ENCODE results near the gene PRDM13.
A peak's percentile ranks its signal among the peaks of the same experiment; 100 is the strongest.
"Not testable (repeated sequence)": the region's sequence is repeated elsewhere in the genome, so short reads cannot be mapped to it uniquely, and the experiment has no call there.

Gene PRDM13

DNA sequence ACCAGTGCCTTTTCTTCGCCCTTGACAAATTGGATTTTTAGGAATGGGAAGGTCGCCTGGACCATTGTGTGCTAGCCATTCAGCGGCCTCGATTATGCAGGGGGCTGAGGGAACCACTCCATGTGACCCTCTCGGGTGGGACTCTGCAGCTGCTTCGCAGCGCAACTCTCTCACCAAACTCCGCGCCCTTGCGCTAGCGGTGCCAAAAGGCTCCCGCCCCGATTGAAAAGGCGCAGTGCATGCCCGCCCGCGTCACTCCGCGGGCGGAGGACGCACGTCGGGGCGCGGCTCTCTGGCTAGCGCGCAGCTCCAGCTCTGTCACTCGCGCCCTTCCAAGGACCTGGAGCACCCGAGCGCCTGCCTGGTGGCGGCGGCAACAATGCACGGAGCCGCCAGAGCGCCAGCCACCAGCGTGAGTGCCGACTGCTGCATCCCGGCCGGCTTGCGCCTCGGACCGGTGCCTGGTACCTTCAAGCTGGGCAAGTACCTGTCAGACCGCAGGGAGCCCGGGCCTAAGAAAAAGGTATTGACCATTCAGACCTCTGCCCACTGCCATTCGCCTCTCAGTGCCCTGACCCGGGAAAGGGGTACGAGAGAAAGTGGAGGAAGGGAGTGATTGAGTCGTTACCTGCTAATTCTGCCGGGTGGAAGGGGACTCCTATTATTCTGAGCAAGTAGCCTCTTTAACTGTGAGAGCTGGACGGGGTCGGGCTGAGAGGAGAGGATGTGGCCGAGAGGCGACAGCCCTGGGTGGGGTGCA, at the start of gene PRDM13:
TSS of gene PRDM13 (plus strand) at position 178 of the 760 bp plus-strand sequence. CDS start at position 380, 202 bp downstream.
- DNase-seq = no peak

DNA sequence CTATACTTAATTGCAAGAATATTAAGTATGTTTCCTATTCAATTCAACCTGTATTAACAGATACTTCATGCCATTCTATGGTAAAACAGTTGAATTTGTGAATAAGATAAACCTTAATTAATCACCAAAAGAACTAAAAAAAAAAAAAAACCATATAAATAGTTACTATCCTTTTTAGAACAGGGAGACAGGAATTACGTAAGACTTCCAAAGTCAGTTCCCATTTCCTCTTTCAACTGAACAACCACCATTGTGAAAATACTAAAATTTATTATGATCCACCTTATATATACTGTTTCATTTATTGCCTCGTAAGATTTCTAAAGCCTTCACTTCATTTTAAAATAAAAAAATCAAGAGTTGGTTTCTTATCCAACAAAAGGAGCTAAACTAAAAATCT, 47.6 kb upstream of the PRDM13 start:
- DNase-seq = no peak

DNA sequence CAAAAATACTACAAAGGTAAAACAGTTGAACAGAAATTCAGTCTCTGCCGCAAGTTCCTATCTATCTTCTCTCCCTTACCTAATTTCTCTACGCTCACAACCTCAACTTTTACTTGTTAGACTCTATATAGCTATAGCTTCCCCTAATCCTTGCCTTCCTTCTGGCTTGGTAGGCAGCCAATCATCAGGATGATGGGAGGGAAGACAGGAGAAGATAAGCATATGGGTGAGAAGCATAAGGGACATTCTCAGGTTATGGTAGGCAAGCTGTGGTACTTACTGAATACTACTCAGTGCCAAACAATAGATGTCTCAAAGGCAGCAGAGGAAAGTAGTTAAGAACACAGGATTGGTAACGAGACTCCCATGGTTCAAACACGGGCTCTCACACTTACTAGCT, 46.0 kb upstream of the PRDM13 start:
- DNase-seq = no peak

DNA sequence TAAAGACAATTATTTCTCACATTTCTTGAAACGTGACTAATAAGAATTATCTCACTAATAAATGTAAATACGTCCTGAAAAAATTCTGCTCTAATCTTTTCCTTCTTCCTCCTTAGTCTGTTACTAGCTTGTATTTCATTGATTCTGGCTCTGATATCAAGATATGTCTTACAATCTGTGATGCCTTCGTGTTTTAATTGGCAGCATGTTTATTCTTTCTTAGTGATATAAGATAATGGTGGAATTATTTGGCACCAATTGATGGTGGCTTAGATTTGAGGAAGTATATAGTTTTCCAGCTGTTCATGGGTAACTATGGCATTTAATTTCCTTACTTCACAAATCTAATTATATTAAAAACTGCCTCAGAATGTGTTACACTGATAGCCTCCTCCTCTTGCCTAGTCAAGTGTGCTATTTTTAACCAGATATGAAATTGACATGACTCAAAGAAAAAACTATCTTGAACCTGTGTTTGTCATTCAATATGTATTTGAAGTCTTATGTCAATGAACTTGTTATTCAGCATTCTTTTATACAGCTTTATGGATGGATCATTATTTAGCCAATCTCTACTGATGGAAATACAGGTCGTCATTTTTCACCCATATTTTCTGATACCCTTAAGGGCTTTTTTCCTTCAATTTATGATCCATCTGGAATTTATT, 43.4 kb upstream of the PRDM13 start:
- DNase-seq = no peak

DNA sequence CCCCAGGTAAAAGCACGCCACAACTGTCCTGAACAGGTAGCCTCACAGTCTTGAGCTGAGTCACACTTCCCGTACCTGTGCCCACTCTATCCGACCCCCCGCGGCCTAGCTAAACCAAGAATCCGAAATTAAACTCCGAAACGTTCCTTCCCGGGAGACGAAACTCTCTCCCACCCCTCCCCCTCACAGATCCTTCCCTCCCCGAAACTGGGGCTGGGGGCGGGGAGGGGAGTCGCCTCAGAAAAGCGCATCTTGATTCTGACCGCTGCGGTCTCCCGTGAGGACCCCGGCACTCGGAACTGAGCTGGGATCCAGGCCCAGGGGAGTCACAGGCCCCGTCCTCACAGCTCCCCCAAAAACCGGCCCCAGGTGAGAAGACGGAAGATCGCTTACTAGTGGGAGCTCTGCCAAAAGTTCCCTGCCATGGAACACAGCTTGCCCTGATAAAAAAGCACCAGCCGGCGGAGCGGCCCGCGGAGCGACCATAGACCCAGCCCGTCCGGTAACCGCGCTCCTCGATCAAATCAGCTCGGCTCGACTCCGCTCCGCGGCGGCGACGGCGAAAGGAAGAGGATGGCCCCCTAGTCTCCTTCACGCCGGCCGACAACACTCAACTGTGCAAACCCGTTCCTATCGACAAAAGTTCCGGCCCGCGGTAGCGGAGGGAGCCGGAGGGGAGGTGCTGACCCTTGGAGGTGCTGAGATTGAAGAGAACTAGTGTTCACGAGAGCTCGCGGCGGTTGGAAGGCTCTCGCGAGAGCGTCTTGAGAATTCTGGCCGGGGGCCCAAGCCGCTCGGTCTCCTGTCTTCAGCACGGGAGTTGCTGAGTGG, 38.3 kb upstream of the PRDM13 start, which contains the start of gene CCNC:
TSS of gene CCNC (minus strand) at position 558 of the 831 bp plus-strand sequence. CDS start at position 425, 133 bp downstream.
- DNase-seq = peak; percentile 95

DNA sequence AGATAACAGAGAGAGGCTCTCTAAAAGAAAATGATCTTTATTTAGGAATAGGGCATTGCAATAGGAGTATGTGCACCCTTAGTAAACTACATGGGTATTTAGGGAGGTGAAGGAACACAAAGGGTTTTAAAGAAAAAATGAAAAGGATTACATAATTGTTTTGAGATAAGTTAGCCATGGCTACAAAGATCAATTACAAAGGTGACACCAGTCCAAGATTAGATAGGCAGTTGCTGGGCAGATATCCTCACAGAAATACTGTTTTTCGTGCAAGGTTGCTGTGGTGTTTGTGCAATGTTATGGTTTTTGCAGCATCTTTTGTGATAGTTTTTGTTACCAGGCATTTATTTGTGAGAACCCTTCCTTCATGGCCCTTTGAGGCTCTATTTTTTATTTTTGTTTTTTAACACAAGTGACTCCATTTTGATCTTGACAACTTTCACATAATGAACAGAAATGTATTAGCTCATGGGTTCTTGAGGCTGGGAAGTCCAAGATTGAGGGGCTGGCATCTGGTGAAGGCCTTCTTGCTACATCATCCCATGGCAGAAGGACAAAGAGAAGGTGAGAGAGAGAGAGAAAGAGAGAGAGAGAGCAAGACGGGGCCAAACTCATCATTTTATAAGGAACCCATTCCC, 32.5 kb upstream of the PRDM13 start:
- DNase-seq = no peak

DNA sequence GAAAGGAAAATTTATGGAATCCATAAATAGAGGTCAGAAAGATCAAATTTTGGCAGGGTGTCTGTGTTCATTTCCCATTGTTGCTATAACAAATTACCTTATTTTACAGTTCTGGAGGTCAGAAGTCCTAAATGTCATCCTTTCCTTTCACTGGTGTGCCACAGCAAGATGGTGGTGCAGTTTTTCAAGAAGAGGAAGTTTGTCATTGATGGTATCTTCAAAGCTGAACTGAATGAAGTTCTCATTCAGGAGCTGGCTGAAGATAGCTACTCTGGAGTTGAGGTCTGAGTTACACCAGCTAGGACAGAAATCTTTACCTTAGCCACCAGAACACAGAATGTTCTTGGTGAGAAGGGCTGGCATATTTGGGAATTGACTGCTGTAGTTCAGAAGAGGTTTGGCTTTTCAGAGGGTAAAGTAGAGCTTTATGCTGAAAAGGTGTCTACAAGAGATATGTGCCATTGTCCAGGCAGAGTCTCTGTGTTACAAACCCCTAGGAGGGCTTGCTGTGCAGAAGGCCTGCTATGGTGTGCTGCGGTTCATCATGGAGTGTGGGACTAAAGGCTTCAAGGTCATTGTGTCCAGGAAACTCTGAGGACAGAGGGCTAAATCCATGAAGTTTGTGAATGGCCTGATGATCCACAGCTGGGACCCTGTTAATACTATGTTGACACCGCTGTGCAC, 30.9 kb upstream of the PRDM13 start:
- no peak for DNase-seq

DNA sequence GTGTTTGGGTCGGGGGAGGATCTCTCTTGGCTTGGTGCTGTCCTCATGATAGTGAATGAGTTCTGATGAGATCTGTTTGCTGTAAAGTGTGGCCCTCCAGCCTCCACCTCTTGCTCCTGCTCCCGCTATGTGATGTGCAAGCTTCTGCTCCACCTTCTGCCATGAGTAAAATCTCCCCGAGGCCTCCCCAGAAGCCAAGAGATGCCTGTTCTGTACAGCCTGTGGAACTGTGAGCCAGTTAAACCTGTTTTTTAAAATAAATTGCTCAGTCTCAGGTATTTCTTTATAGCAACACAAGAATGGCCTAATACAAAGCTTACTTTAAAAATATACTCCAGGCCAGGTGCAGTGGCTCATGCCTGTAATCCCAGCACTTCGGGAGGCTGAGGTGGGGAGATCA, 26.9 kb upstream of the PRDM13 start:
- DNase-seq = no peak

DNA sequence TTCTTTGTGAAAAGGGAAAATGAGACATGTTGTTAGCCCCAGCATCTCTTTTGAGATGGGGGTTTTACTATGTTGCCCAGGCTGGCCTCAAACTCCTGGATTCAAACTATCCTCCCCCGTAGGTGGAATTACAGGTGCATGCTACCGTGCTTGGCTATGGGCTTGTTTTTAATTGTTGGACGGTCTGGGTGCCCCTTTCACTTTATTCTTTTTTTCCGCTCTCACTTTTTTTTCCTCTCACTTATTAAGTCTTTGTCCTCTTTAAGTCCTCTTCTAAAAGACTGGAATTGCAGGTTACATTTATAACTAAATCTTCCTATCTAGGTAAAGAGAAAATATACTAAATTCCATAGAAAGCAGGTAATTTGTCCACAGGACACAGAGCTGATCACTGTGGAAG, 18.8 kb upstream of the PRDM13 start:
- no peak for DNase-seq

DNA sequence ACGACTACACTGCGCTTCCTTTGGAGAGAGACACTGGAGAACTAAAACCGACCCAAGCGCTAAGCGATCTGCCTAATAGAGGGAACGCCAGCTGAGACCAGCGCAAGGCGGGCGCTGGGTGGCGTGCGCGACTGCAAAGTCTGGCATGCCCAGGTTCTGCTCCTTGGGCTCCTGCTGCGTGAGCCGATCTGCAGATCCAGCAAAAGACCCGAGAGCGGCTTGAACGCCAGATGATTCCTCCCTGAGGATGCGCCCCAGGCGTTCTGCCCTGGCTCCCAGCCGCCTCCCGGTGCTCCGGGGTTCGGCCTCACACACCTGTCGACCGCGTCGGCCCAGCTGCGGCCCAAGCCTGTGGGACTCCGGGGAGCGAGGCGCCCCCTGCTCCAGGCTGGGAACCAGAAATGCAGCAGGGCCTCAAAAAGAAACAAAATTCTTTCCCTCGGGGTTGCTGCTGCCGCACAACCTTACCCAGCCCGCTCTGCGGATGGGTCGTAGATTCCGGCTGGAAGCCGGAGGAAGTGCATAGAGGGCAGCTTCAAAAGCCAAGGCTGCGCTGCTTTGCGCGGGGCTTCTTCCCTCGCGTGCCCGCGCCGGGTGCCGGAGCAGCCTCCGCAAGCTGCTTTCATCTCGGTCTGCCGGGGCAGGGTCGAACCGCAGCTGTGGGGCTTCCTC, 17.9 kb upstream of the PRDM13 start:
- DNase-seq = peak; percentile 86

DNA sequence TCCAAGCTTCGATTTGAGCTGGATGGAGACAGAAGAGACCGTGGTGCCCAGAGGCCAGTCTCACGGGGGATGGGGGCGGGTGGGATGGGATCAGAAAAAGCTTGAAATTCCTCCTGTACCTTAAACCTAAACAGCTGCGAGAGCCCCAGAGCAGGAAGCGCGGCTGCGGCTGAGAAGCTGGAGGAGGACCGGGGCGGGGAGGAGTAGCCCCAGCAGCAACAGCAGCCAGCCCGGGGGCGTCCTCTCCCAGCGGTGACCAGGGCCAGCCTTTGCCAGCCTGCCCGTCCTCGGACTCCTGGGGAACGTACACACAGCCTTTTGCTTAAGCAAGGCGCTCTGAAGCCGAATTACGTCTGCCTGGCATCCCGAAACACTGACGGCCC, 17.4 kb upstream of the PRDM13 start:
- DNase-seq = no peak

DNA sequence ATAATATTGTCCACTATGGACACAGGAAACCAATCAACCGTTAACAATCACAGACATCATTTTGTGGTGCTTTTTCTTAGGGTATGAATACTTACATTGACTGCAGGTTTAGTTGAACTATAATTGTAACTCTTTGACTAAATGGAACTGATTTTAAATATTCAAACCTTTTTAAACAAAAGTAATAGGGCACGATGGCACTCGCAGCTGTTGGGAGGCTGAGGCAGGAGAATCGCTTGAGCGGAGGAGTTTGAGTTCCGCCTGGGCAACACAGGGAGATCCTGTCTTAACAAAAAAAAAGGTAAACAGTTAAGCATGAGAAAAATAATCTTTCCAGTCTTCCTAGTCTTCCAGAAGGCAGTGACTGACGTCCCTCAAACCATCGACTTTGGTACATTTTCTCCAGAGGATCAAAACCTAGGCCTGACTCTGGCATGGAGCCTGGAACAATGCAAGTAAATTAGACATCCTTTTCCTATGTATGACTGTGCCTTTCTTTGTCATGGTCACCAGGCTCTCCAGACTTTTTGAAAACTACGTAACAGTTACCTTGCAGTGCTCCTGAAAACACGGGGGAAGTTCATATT, 16.6 kb upstream of the PRDM13 start:
- no peak for DNase-seq

DNA sequence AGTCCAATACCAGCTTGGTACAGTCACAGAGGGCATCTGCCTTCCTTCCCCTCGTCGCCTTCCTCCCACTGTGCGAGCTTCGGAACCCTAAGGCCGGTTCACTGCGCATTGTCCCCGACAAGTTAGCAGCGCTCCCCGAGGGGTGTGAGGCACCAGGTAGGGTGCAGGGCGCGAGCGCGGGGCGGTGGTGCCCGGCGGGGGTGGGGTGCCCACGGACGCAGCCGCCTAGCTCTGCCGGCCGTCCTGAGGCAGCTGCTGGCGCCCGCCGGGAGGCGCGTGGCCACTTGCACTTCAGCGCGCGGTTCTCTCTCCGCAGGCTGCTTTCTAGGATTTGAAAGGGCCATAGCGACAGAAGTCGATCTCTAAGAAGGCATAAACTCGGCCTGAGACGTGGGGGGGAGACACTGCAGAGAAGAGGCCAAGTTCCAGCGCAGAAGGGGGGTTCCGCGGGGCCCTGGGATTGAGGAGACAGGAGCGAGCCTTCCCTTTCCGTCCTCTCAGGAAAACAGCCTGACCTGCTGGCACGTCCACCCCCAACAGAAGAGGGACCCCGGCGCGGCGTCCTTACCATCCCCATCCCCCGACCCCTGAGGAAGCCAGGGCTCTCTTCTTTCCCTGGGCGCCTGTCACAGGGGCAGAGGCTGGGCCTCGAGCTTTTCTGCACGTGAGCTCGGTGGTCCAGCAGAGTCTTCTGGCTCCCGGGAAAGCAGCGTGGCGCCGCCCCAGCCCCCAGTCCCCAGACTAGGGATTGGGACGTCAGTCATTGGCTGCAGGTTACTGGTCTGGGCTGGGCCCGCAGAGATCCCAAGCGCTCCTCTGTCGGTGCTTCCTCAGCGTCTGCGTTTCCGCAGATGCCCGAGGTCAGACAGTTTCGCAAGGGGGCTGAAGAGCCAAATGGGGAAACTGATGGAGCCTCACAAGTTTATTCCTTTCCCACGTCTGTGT, 15.6 kb upstream of the PRDM13 start:
- no peak for DNase-seq

DNA sequence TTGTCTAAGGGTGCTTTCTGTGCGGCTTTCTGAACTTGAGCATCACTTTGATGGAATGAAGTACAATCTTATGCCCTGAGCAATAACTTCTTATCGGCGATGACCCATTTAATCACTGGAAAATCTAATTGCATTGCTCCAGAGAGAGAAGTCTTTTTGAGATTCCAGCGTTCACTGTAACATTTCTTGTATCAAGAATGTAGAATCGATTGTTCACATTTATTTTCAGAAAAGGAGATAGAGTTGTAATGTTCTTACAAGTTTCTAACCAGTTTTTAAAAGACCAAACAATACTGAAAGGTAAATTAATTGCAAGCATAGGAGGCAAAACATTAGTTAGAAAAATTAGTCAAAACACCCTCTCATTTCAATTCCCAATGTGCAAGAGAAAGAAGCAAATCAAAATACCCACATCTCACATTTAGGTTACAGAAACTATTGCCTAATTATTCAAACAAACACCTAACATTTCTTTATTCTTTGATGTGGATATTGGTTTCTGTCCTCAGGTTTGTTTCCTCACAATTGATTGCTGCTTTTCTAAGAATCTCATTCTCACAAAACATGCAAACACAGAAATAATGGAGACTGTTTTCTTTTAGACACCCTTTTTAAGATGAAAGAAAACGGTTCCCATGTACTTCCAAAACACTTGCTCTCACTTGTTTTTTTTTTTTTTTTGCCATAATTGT, 14.8 kb upstream of the PRDM13 start:
- DNase-seq = no peak

DNA sequence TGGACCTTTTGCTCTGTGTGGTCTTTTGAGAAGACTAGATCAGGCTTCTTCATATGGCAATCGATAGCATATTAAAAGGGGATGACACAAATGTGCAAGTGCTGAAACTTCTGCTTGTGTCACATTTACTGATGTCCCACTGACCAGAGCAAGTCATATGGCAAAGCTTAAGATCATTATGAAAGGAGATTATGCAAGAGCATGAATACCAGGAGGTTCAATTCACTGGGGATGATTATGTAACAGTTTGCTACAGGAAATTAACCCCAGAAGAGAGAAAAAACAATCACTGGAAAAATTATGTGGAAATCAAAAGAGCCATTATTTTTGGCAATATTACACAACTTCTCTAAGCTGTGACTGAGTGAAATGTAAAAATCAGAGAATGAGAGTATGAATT, 13.7 kb upstream of the PRDM13 start:
- no peak for DNase-seq

DNA sequence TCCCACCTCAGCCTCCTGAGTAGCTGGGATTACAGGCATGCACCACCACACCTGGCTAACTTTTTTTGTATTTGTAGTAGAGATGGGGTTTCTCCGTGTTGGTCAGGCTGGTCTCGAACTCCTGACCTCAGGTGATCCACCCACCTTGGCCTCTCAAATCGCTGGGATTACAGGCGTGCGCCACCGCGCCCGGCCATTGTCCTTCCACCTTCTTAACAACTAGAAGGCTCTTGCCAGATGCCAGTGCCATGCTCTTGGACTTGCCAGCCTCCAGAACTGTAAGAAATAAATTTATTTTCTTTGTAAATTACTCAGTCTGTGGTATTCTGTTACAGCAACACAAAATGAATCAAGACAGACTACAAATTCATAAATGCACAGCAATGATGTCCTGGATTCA, 11.9 kb upstream of the PRDM13 start:
- DNase-seq = not testable (repeated sequence)

DNA sequence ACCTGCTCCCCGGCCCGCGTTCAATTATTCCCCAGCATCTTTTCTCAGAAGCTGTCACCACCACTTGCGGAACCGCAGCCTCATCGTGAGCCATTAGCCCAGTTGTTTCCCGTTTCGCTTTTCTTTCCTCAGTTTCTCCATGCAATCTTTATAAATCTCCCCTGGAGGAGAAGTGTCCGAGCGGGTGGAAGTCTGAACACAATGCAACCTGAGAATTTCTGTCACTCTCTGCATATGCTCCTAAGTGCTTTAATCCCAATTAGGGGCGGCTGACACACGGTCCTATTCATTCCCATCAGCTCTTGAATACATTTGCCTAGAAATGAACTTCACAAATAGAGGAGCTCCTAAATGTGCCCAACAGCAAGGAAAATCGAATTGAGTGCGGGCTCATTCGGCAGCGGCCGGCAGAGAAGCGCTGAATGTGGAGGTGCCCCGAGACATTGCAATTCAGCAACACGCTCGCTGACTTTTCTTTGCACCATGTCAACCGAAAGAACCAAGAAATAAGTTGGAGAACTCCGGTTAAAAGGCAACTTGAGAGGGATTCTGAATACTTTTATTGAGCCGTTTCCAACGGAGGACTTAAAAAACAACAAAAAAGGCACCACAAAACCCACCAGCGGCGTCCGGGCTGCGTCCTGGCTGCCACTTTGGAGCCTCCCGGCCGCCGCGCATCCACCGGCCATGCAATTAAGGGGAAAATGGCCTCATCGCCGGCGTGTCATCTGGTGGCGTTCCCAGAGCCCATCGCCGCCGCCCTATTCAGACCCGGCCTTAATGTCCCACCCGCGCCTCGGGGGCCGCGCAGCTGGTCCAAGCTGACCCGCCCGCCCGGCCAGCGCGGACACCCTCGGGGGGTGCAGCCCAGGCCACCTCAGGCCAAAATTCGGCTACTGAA, 3.9 kb upstream of the PRDM13 start:
- no peak for DNase-seq

DNA sequence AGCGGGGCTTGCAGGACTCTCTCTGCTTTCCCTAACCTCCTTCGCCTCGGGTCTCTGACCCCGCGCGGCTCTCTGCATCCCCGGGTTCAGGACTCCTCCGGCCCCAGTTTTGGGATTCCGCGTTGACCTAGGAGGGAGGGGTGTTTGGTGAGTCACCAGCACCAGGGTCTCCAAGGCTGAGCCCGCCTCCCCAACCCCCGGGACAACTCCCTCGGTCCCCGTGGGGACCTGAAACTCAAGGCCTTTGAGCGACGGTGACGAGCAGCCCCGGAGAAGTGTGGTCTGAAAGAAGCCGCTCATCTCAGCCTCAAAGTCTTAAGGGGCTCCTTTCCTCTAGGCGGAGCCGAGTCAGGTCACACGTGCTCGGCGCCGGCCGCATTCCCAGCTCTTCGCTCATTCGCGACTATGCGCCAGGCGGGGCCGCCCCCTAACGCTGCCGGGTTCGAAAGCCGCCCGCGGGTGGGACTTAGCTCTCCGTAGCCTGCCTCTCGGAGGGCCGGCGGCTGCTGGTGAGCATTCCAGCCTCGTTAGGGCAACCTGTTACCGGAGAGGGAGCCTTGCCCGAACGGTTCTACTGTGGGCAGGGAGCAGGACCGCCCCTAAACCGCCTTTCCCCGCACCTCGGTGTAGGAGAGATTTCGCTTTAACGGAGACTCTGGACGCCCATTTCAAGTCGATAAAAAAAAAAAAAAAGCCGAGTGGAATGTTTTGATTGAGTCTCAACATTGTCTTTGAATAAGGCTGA, 3.0 kb upstream of the PRDM13 start:
- DNase-seq = peak; percentile 67

All from activated effector memory CD4-positive, alpha-beta T cell treated with anti-CD3 and anti-CD28 coated beads, Interleukin-2, amount 50 U/mL, for 16 hours (primary cell).